PFSK-1 (cell line): ENCODE data around the gene SKAP1.

Experiments
- POLR2AphosphoS5 ChIP-seq: IDR thresholded peaks from 2 replicates; pipeline ENCODE4 v1.6.1; 2012; ENCODE audit warnings: low read depth, mild to moderate bottlenecking, control low read depth, low read length, moderate library complexity
- SIN3A ChIP-seq: IDR thresholded peaks from 2 replicates; pipeline ENCODE4 v1.6.1; 2012; ENCODE audit warnings: mild to moderate bottlenecking, low read length, moderate library complexity, borderline replicate concordance; ENCODE audit not compliant: insufficient read depth
- TAF1 ChIP-seq: IDR thresholded peaks from 2 replicates; pipeline ENCODE4 v1.6.1; 2012; ENCODE audit warnings: low read length, control low read depth, borderline replicate concordance; ENCODE audit not compliant: insufficient read depth
- TF ChIP-seq, protein P1 (sequence below), 2 experiments: IDR thresholded peaks; 2 replicates each; pipeline versions ENCODE4 v1.6.1 to v1.8.0; 2011 to 2012; ENCODE audit warnings: low read depth in 2 of 2, low read length in 2 of 2, control low read depth in 1 of 2, inconsistent platforms in 1 of 2, mild to moderate bottlenecking in 1 of 2, moderate library complexity in 1 of 2; ENCODE audit not compliant: insufficient read depth in 1 of 2

- TF ChIP-seq, protein P1, sequence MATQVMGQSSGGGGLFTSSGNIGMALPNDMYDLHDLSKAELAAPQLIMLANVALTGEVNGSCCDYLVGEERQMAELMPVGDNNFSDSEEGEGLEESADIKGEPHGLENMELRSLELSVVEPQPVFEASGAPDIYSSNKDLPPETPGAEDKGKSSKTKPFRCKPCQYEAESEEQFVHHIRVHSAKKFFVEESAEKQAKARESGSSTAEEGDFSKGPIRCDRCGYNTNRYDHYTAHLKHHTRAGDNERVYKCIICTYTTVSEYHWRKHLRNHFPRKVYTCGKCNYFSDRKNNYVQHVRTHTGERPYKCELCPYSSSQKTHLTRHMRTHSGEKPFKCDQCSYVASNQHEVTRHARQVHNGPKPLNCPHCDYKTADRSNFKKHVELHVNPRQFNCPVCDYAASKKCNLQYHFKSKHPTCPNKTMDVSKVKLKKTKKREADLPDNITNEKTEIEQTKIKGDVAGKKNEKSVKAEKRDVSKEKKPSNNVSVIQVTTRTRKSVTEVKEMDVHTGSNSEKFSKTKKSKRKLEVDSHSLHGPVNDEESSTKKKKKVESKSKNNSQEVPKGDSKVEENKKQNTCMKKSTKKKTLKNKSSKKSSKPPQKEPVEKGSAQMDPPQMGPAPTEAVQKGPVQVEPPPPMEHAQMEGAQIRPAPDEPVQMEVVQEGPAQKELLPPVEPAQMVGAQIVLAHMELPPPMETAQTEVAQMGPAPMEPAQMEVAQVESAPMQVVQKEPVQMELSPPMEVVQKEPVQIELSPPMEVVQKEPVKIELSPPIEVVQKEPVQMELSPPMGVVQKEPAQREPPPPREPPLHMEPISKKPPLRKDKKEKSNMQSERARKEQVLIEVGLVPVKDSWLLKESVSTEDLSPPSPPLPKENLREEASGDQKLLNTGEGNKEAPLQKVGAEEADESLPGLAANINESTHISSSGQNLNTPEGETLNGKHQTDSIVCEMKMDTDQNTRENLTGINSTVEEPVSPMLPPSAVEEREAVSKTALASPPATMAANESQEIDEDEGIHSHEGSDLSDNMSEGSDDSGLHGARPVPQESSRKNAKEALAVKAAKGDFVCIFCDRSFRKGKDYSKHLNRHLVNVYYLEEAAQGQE (IDR thresholded peaks at IDR 0.05; ENCODE audit: insufficient read depth in 1 of 2, low read depth in 2 of 2, low read length in 2 of 2), result no peak
- TF ChIP-seq TAF1 (no peak), POLR2AphosphoS5 (no peak), SIN3A (no peak)
Observed at GRCh38 chr17:48150597-48151001, 279.4 kb downstream of the SKAP1 start.
